ENCODE data around the gene SLC26A9.

SLC26A9 gene

GRCh38 chr1:205972491-205973168 is 29.4 kb upstream of the SLC26A9 start:
- no peak for DNase-seq (ENCODE audit: low spot score)

GRCh38 chr1:205972081-205972480 is 28.8 kb upstream of the SLC26A9 start:
- DNase-seq (ENCODE audit: low spot score): no peak

GRCh38 chr1:205971082-205971481 is 27.8 kb upstream of the SLC26A9 start:
- no peak for DNase-seq (ENCODE audit: low spot score)

DNA sequence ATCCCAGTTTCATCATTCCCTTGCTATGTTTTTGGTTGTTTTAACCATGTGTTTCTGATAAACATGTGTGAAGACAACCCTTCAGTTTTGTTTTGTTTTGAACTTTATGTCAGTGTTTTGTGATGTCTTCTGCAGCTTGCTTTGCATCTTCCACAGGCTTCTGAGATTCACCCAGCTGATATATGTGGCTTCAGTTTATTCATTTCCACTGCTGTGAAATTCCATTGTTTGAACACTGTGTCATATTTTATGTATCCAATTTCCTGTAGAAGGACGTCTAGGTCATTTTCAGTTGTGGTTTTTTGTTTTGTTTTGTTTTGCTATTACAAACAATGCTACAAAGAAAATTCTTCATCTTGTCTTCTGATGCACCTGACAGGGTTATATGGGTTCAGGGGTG is 27.2 kb upstream of the SLC26A9 start:
- DNase-seq (ENCODE audit: low spot score): no peak

DNA sequence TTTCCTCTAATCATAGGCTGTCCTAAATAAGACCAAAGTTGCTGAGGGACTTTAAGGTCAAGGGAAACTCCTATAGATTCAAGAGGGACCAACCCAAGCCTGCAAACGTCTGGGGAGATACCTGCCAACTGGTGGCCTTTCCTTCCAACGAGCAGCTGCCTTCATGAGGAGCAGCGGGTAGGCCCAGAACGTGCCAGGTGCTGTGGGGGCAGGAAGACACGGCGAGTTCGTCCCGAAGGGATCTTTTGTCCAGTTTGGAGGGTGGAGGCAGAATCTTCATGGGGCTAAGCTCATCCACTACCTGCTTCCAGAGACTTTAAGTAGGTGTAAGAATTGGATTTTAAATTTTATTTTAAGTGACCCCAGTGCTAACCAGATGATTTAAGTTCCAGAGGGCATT is 26.0 kb upstream of the SLC26A9 start:
- DNase-seq (ENCODE audit: low spot score): no peak

GRCh38 chr1:205967554-205968335 is 24.5 kb upstream of the SLC26A9 start:
- DNase-seq (ENCODE audit: low spot score): no peak

- DNase-seq (ENCODE audit: low spot score): no peak
Measured at GRCh38 chr1:205965036-205965884, 22.0 kb upstream of the SLC26A9 start.

DNA sequence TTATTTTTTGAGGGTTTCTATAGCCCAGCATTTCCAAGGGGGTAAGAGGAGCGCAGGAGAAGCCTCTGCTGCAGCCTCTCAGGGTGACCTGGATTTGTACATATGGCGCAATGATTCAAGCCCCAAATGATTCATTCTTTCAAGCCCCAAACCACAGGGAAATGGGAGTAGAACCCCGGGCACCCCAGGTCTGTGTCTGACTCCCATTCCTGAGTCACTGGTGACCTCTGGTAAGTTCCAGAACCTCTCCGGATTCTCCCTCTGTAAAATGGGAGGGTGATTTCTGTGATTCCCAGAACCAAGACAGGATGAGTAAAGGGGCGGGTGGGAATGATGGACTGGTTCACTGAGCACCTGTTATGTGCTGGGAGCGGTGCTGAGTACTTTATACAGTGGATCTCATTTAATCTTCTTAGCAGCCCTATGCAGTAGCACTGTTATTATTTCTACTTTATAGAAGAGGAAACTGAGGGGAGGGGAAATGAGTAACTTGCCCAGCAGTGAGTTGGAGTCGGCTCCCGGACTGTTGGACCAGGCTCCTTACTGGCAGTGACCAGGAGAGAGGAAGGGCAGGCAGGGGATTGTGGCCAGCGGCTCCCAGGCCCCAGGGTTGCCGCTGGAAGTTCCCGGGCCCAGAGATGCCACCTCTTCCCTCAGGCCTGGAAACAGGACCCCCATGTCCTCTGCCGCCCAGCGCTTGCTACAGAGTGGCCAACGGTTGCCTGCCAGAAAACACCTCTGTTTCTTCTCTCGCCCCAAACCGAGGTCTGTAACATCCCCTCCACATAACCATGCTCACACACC is 20.3 kb upstream of the SLC26A9 start:
- DNase-seq (ENCODE audit: low spot score): no peak

DNA sequence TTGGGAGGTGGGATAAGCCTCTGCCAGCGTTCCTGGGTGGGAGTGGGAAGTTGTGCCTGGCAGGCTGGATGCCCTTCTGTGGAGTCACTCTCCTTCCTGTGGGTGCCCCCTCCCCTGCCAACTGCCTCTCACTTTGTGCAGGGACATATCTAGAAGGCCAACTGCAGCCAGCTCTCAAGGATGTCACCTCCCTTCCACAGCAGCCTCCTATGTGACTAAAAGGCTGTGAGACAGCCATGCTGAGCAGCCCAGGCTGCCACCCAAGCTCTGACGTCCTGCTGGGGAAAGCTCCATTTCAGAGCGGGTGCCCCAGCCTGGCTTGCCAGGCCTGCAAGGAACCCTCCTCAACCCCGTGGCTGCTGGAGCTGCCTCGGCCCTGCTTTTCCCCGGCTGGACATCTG is 19.6 kb upstream of the SLC26A9 start:
- DNase-seq (ENCODE audit: low spot score): no peak

GRCh38 chr1:205961991-205962820 is 18.9 kb upstream of the SLC26A9 start:
- no peak for DNase-seq (ENCODE audit: low spot score)

DNA sequence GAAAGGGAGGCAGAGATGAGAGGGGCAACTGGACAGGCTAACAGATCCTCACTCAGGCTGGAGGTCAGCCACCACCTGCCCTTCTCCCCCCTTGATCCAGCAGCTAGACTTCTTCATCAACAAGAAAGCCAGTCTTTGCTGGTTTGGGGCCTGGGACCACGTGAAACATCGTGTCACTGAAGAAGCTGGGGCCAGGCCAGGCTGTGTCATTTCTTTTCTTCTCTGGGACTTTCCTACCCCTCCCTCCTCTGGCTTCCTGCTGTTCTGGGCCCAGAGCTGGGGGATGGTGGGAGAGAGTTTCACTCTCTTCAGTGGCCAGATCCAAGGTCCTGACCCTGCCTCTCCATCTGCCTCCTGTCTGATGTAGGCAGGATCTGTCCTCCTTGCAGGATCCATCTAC is 18.1 kb upstream of the SLC26A9 start:
- DNase-seq (ENCODE audit: low spot score): peak; percentile 30

DNA sequence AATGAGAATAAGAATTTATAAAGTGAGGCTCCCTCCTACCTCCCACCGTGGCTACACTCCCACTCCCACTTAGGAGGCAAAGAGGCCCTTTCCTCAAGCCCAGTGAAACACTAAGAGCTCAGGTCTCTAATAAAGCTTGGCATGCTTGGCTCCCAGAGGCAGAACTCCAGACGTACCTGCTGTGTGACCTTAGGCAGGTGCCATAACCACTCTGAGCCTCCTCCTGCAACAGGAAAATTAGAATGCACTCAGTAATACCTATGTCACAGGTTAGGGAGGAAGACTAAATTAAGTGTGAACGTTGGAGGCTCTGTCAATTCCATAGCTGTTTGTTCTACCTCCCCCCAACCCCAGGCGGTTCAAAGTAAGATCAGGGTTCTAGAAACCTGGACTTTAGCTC is 16.5 kb upstream of the SLC26A9 start:
- no peak for DNase-seq (ENCODE audit: low spot score)

GRCh38 chr1:205955499-205955898 is 12.2 kb upstream of the SLC26A9 start:
- no peak for DNase-seq (ENCODE audit: low spot score)

DNA sequence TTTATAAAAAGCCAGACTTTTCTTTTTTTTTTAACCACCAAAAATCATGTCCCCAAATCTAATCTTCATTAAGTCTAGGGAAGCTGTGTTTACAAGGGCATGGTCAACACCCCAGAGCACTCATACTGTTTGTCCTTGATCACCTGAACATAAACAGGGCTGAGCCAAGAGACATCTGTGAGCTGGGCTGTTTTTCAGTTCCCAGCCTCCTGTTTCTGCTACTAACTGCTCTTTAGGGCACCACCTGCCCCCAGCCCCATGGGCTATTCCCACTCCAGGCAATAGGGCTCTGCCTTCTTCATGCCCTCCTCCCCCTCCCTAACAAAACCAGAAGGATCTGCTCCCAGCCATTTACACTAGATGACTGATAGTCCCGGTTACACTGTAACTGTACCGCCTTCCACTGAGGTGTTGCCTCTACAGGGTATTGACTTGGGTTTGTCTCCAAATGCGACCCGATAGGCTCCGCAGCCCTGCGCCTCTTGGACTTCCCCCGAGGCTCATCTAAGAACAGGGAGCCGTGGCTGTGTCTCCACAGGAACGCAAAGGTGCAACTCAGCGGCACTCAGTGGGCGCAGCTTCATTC is 11.7 kb upstream of the SLC26A9 start:
- DNase-seq (ENCODE audit: low spot score): no peak

DNA sequence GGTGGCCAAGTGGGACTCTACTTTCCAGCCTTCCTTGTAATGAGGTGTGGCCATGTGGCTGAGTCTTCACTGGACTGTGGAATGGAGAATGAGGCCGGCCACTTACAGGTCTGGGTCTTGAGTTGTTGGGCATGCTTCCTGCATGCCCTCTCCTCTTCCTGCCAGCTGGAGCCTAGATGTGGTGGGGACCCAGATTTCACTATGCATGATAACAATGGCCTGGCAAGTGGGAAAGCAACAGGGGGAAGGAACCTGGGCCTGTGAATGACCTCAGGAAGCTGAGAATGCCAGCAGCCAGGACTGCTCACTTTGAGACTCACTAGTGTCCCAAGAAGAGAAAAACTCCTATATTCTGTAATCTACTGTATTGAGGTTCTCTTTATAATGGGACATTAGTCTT is 8.5 kb upstream of the SLC26A9 start:
- DNase-seq (ENCODE audit: low spot score): no peak

DNA sequence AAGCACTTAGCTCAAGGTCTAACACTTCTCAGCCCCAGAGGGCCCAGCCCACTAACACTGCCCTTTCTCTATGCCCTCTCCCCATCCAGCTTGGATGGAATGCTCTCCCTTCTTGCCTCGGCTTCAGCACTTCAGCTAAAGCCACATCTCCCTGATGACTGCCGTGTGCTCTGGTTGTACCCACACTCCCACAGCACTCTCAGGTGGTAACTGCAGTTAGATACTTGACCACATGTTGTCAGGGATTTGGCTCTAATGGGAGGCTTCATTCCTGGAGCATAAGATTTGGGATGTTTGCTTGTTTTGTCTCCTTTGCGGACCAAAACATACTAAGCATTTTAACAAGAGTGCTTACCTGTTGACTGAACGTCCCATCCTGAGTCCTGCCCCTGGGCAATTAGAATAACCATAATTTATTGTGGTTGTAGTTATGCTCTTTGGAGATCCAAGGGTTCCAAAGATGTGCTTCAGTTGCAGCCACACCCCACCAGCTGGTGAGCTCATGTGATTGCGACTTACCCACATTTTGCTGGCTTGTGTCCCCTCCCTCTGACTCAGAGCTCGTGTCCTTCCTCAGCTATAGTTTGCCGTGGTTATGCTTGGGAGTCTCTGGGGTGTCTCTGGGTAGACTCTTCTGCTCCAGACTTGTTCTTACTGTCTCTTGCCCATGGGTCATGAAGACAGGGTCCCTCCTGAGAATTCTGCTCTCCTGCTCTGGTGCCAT is 7.7 kb upstream of the SLC26A9 start:
- no peak for DNase-seq (ENCODE audit: low spot score)

DNA sequence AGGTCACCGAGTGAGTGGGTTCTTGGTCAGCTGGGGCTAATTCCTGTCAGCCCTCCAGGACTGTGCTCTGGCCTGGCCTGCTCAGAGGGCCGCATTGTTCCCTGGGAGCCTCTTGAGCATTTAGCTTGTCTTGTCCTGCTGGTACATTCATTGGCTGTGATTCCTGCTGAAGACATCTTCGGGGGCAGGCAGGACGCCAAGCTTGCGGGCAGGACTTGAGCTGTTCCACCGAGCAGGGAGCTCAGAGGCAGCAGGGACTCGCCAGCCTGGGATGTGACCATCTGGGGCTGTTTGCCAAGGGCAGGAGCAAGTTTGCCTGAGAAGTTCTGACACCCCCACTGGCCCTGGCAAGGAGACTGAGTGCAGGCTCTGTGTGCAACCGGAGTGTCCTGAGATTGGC is 7.0 kb upstream of the SLC26A9 start:
- DNase-seq (ENCODE audit: low spot score): peak; percentile 77

DNA sequence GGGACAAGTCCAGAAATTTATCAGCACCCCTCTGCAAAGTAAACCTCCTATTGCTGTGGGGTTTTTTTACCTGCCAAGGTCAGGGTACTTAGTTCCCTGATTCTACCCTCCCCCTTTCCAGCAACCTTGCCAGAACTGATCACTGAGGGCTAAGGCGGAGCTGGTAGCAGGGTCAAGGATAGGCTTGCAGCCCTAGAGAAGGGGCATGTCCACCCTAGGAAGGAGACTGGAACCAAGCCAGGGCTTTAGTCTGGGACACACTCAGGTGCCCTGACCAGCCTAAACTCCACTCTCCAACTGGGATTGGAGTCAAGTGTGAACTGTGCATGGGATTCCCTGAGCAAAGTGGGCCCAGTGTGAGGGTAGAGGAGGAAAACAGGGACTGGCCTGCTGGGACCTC is 6.5 kb upstream of the SLC26A9 start:
- no peak for DNase-seq (ENCODE audit: low spot score)

- DNase-seq (ENCODE audit: low spot score): no peak
Measured at GRCh38 chr1:205948886-205949285, 5.6 kb upstream of the SLC26A9 start.

GRCh38 chr1:205948039-205948438 is 4.8 kb upstream of the SLC26A9 start:
- no peak for DNase-seq (ENCODE audit: low spot score)

Measured in Ammon's horn (tissue), 1 donor.